Sigmoid colon (tissue), 4 donors: ENCODE data around the gene KAT2A.
A peak's percentile ranks its signal among the peaks of the same experiment; 100 is the strongest.

Experiments
- EP300 ChIP-seq, 4 donors: sonication (generic); formaldehyde crosslinking; IDR thresholded peaks; one replicate each; pipeline ENCODE4 v1.6.1; 2017; ENCODE audit warnings: antibody characterized with exemption in 4 of 4
- POLR2A ChIP-seq, 2 donors: fragments of 450-650 bp; IDR thresholded peaks; one replicate each; pipeline ENCODE4 v1.6.1; 2016; ENCODE audit warnings: antibody characterized with exemption in 2 of 2, mild to moderate bottlenecking in 2 of 2, moderate library complexity in 2 of 2
- POLR2AphosphoS5 ChIP-seq, 4 donors: sonication (generic); formaldehyde crosslinking; IDR thresholded peaks; one replicate each; pipeline ENCODE4 v1.6.1; 2017; ENCODE audit warnings: antibody characterized with exemption in 4 of 4

DNA sequence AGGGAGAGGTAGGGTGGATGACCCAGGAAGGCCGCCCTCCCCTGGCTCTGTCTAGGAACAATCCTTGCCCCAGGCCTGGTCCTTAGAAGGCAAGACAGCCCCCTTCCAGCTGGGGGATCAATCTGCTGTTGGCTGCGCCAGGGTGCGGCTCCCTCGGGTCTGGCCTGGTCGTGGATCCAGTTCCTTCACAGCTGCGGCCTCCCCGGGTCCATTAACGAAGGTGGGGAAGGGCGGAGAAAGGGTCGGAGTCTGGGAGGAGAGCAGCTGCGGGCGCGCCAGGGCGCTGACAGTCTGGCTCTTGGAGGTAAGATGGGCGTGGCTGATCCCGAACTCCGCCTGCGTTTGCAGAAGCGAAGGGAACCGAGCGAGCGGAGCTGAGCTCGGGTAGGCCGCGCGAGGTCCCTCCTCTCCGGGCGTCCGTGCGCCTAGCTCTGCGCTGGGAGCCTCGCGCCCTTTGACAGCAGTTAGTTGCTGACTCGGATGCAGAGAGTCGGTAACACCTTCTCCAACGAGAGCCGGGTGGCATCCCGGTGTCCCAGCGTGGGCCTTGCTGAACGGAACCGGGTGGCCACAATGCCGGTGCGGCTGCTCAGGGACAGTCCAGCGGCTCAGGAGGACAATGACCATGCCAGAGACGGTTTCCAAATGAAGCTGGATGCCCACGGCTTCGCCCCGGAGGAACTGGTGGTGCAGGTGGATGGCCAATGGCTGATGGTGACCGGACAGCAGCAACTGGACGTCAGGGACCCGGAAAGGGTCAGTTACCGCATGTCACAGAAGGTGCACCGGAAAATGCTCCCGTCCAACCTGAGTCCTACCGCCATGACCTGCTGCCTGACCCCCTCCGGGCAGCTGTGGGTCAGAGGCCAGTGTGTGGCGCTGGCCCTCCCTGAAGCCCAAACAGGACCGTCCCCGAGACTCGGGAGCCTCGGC is 1.5 kb upstream of the KAT2A start, which contains the start of gene HSPB9:
- TF ChIP-seq POLR2A (IDR thresholded peaks at IDR 0.05) (peak in 1 of 2 donors; percentile 17), POLR2AphosphoS5 (IDR thresholded peaks at IDR 0.05) (peak in 1 of 4 donors; percentile 21), EP300 (IDR thresholded peaks at IDR 0.05) (no peak)
